ENCODE results near the gene RTN4.
"Not testable (repeated sequence)": the region's sequence is repeated elsewhere in the genome, so short reads cannot be mapped to it uniquely, and the experiment has no call there.

- TF ChIP-seq CTCF (conservative IDR thresholded peaks at IDR 0.05); EZH2 (IDR thresholded peaks at IDR 0.05; ENCODE audit: low read depth): not testable (repeated sequence)
These were observed 41.4 kb upstream of the RTN4 start for GRCh38 chr2:55091681-55092080.

Data from PC-9 (cell line).